HG02970 (cell line): ENCODE measurements around the gene PEDS1.
"Not testable (repeated sequence)": the region's sequence is repeated elsewhere in the genome, so short reads cannot be mapped to it uniquely, and the experiment has no call there.

Source experiments
- ATAC-seq: cut with Tn5 transposase; IDR thresholded peaks from one replicate; pipeline ENCODE4 v1.9.1; 2021; ENCODE audit warnings: mild to moderate bottlenecking, moderate library complexity, moderate number of reproducible peaks; ENCODE audit not compliant: unreplicated experiment, low FRiP score

The PEDS1 gene

DNA sequence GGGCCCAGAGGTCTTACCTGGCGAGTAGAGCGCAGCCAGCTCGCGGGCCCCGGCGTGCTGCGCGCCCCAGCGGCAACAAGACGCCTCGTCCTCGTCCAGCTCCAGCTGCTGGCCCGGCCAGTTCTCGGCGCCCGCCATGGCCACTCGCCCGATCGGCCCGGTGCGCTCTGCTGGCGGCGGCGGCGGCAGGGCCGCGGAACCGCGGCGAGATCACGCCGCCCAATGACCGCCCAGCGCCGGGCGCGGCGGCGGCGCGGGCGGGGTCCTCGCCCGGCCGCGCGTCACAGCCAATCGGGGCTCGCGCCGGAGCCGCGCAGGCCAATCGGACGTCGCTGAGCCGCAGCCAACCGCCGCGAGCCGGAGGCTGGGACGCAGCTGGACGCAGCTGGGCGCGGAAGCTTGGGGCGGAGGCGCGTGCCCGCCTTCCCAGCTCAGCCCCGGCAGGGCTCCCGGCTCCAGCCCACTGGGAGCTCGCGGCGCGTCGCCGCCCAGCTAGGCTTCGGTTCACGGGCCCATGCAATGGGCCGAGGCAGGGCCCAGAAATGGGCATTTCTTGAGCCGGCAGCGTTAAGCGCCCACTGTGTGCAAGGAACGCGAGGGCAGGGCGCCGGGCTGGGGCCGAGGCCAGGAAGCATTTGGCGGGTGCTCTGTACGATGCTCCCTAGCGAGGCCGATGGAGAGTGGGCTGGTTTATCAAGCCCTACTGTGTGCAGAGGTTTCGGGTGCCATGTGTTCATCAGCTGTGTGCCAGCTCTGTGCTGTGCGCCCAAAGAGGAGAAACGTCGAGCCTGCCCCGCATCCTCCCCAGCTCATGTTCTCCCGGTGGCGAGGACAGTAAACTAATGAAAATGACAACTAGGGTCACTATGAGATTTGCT, at the start of gene PEDS1:
PEDS1 (minus strand) TSS at position 224 of the 878 bp plus-strand sequence; CDS start at position 138, 86 bp downstream.
- peak; percentile 85 for ATAC-seq

- ATAC-seq = no peak
Observed at GRCh38 chr20:50202677-50203076, 49.2 kb upstream of the PEDS1 start.

- ATAC-seq = not testable (repeated sequence)
Observed at GRCh38 chr20:50201710-50202109, 48.2 kb upstream of the PEDS1 start.

GRCh38 chr20:50200482-50201104, 47.1 kb upstream of the PEDS1 start:
- no peak for ATAC-seq

DNA sequence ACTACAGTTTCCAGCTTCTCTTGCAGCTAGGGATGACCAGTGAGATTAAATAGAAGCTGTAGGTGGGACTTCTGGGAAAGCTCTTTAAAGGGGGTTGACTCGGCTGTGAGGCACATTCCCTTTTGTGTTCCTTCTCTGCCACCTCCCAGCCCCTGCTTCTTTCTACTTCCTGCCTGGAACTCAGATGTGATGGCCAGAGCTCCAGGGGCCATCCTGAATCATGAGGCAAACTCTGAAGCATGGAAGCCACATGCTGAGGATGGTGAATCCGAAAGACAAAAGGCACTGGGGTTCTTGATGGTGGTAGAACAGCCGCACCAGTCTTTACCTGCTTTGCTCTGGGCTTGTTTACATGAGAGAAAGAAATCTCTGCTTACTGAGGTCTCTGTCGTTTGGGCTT, 46.2 kb upstream of the PEDS1 start:
- ATAC-seq = no peak

- ATAC-seq = no peak
Observed at GRCh38 chr20:50198716-50199115, 45.2 kb upstream of the PEDS1 start.

DNA sequence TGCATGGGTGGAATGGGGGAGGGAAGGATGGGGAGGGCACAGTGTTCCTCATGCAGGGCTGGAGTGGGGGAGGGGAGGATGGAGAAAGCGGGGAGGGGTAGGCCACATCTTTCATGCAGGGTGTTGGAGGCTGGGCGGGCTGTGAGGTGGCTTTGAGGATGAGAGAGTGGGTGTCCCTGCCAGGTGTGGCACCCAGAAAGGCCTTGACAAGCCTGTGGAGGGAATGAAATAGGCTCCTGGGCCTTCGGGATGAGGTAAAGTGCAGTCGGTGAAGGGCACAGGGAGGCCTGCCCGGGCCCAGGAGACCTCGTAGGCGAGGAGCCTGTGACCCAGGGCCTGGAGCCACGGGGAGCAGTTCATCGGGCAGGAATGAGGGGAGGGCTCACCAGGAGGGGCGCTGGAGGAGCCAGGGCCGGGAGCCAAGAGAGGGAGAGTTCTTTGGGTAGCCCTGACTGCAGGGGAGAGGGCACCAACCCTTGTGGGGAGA, 44.7 kb upstream of the PEDS1 start:
- no peak for ATAC-seq

DNA sequence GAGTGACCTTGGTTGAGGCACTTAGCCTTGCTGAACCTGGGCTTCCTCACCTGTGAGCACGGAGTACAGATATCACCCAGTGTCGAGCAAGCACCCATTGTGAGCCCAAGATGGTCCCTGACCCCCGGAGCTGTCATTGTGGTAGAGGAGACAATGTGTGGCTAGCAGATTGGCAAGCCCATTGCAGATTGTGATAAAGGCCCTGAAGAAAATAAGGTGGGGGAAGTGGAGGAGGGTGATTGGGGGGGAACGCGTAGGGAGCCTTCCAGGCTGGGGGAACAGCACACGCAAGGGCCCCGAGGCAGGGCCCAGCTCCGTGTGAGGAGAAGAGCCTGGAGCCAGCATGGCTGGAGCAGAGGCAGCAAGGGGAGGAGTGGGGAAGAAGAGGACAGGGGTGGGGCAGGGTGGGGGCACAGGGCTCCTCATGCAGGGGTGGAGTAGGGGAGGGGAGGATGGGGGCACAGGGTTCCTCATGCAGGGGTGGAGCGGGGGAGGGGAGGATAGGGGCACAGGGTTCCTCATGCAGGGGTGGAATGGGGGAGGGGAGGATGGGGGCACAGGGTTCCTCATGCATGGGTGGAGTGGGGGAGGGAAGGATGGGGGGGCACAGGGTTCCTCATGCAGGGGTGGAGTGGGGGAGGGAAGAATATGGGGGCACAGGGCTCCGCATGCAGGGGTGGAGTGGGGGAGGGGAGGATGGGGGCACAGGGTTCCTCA, 44.1 kb upstream of the PEDS1 start:
- no peak for ATAC-seq

DNA sequence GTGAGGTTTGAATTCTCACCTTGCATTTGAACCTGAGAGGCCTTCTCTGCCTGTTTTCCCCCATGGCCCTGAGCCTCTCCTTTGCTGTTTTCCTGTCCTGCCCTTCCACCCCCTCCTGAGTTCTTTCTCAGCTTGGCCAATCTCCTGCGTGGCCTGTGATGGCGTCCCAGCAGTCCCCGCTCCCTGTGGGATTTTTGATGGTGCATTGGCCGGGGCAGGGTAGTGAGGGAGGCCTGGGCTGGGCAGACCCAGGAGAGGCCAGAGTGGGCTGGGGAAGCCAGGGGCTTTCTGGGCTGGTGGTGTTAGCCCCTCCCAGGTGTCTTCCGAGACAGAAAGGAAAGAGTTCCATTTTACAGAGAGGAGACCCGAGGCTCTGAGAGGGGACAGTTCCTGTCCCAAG, 43.4 kb upstream of the PEDS1 start:
- ATAC-seq = no peak

GRCh38 chr20:50196248-50196647, 42.7 kb upstream of the PEDS1 start:
- ATAC-seq = no peak

GRCh38 chr20:50195524-50196120, 42.1 kb upstream of the PEDS1 start:
- no peak for ATAC-seq

DNA sequence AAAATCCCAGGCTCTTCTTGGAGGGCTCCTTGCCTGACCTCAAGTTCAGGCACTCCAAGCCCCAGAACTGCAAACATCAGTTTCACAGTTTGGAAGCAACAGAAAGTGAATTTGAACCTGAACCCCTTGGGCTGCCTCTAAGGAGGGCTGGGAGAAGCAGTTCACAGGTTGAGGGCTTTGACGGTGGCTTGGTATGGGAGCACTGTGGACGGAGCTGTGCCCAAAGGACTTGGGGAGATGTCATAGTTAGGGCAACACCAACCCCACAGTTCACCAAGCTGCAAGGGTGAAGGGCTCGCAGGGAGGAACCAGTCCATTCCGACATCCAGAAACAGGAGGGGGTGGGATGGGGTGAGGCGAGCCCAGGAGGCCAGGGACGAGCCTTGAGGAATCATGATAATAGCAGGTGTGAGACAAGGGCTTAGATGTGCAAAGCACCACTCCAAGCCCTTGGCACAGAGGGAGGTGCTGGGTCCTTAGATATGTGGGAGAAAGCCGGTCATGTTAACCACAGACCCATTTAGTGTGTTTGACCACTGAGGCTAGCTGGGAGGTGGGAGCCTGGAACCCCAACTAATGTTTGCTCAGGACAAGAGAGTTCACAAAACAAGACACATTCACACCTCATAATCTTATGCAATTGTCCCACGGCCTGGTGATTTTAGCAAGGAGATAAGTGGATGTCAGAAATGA, 41.5 kb upstream of the PEDS1 start:
- no peak for ATAC-seq

GRCh38 chr20:50194422-50194830, 40.9 kb upstream of the PEDS1 start:
- ATAC-seq = no peak

DNA sequence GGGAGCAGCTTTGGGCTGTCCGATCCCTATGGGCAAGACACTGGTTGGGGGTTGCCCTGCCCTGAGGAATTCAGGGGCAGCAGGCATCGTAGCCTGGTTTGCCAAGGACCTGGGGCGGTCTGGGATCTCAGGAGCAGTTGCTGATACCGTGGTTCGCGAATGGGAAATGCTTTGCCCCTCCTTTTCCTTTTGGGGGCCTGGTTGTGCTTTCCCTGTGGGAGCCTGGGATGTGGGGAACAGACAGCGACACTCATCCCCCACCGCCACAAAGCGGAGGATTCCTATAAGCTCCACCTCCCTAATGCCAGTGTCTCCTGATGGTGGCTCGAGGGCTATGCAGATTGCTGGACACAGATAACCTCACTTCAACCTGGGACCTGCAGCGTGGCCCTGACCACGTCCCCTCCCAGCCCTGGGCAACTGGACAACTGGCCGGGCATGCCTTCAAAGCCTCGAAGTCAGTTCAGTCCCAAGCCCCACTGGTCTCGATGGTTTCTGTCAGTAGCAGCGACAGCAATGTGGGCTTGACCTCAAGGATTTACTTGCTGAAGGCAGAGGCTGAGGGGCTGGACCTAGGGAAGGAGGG, 40.4 kb upstream of the PEDS1 start:
- ATAC-seq = no peak

DNA sequence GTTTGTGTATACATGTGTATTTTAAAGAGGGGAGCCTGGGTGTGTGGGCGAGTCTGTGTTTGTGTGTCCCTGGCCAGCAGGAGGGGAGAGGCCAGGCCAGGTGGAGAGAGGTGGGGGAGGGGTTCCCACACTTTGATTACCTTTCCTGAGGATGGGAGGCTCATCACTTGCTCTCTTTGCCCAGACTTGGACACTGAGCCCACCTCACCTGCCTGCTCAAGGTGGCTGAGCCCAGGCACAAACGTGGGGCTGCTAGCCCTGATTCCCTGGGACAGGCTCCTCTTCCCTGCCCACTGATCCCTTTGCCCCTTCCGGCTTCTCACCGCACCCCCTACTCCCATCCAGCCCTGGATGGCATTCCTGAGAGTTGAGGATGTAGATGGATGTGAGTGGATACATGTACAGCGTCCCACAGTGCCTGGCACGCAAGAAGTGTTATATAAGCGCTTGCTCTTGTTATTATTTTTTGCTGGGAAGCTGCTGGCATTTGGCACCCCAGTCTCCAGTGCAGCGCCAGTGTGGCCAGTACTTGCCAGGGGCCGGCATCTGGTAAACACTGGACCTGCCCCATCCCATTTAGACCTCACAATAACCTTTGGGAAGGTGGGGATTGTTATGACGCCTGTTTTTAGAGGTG, 39.8 kb upstream of the PEDS1 start:
- no peak for ATAC-seq

- ATAC-seq = no peak
Observed at GRCh38 chr20:50192364-50193198, 39.1 kb upstream of the PEDS1 start.

GRCh38 chr20:50191544-50192363, 38.2 kb upstream of the PEDS1 start:
- no peak for ATAC-seq
